Karpas-422 (cell line): Measurements from ENCODE around the gene LHX5. TPM values are rescaled to one million over a fixed set of nuclear protein-coding genes. Genes with fewer than 3 reads are reported as not detected.

ENCODE experiments used
- DNase-seq: peaks from one replicate; pipeline ENCODE4 v3.0.0-alpha.2; 2015
- H2AFZ ChIP-seq: fragments of 200-600 bp; sonication (generic); 2 replicates; pipeline ENCODE4 v1.6.1; 2014; ENCODE audit warnings: antibody characterized with exemption, low read length, mixed read lengths
- H3K27ac ChIP-seq: fragments of 200-600 bp; sonication (generic); 2 replicates; pipeline ENCODE4 v1.5.1; 2014; ENCODE audit warnings: mild to moderate bottlenecking, low read length, moderate library complexity
- H3K27me3 ChIP-seq: fragments of 200-600 bp; sonication (generic); 2 replicates; pipeline ENCODE4 v1.6.1; 2014; ENCODE audit warnings: low read length, mixed read lengths
- H3K36me3 ChIP-seq: fragments of 200-600 bp; sonication (generic); 2 replicates; pipeline ENCODE4 v1.6.1; 2014; ENCODE audit warnings: low read length, mixed read lengths; ENCODE audit not compliant: insufficient read depth
- H3K4me1 ChIP-seq: fragments of 200-600 bp; sonication (generic); 2 replicates; pipeline ENCODE4 v1.6.1; 2014; ENCODE audit warnings: mild to moderate bottlenecking, low read length, mixed read lengths
- H3K4me2 ChIP-seq: fragments of 200-600 bp; sonication (generic); 2 replicates; pipeline ENCODE4 v1.6.1; 2014; ENCODE audit warnings: low read length, low read depth, mild to moderate bottlenecking; ENCODE audit not compliant: poor library complexity, severe bottlenecking
- H3K4me3 ChIP-seq: fragments of 200-600 bp; sonication (generic); 2 replicates; pipeline ENCODE4 v1.5.1; 2014; ENCODE audit warnings: mild to moderate bottlenecking, antibody characterized with exemption, low read length, mixed read lengths
- H3K79me2 ChIP-seq: fragments of 200-600 bp; sonication (generic); 2 replicates; pipeline ENCODE4 v1.6.1; 2014; ENCODE audit warnings: mild to moderate bottlenecking, low read length, mixed read lengths
- H3K9ac ChIP-seq: fragments of 200-600 bp; sonication (generic); 2 replicates; pipeline ENCODE4 v1.6.0; 2014; ENCODE audit warnings: low read length
- H3K9me2 ChIP-seq: fragments of 200-600 bp; sonication (generic), shearing (Covaris generic); replicated peaks from 2 replicates; pipeline ENCODE4 v1.6.0; 2014; ENCODE audit warnings: mild to moderate bottlenecking, low read length, moderate library complexity; ENCODE audit not compliant: insufficient read depth
- H3K9me3 ChIP-seq: fragments of 300-700, 200-600 bp; sonication (generic); 2 replicates; pipeline ENCODE4 v1.6.1; 2014; ENCODE audit warnings: low read length, mixed read lengths
- H4K20me1 ChIP-seq: fragments of 200-600 bp; sonication (generic); 2 replicates; pipeline ENCODE4 v1.6.1; 2014; ENCODE audit warnings: mild to moderate bottlenecking, antibody characterized with exemption, low read length, low read depth; ENCODE audit not compliant: insufficient read depth
- total RNA-seq: library from RNA; depleted of rRNA; stranded (reverse); fragments of >200 nt; shearing (Covaris generic); gene quantifications from 2 replicates; pipeline ENCODE4 v1.2.3, GENCODE V29; 2014; ENCODE audit warnings: low replicate concordance

Gene LHX5
- total RNA-seq, 1 experiment from 2014 or later, result not detected

- H4K20me1 ChIP-seq, result no peaks in the 10 kb centered on the region
- H3K36me3 ChIP-seq, result no peaks in the 10 kb centered on the region
- no peaks in the 10 kb centered on the region for H3K9me2 ChIP-seq
- H3K27me3 ChIP-seq, result no peaks in the 10 kb centered on the region
- no peaks in the 10 kb centered on the region for H3K79me2 ChIP-seq
- no peak overlapping the region for H3K4me3 ChIP-seq
- no peaks in the 10 kb centered on the region for H3K4me1 ChIP-seq
- no peak overlapping the region for H3K9ac ChIP-seq
- H3K4me2 ChIP-seq, result no peak overlapping the region
- no peak for DNase-seq
- H3K9me3 ChIP-seq, result no peaks in the 10 kb centered on the region
- H2AFZ ChIP-seq, result no peak overlapping the region
- H3K27ac ChIP-seq, result no peak overlapping the region
Observed at GRCh38 chr12:113475451-113476175, 3.9 kb upstream of the LHX5 start.

GRCh38 chr12:113474635-113475436, 3.2 kb upstream of the LHX5 start:
- no peaks in the 10 kb centered on the region for H4K20me1 ChIP-seq
- no peaks in the 10 kb centered on the region for H3K27me3 ChIP-seq
- no peaks in the 10 kb centered on the region for H3K36me3 ChIP-seq
- H3K4me3 ChIP-seq, result no peak overlapping the region
- no peaks in the 10 kb centered on the region for H3K9me3 ChIP-seq
- no peak for DNase-seq
- no peak overlapping the region for H3K4me2 ChIP-seq
- H2AFZ ChIP-seq, result no peak overlapping the region
- no peak overlapping the region for H3K9ac ChIP-seq
- H3K4me1 ChIP-seq, result no peaks in the 10 kb centered on the region
- H3K79me2 ChIP-seq, result no peaks in the 10 kb centered on the region
- no peak overlapping the region for H3K27ac ChIP-seq
- H3K9me2 ChIP-seq, result no peaks in the 10 kb centered on the region

- Histone ChIP-seq H3K36me3 (no peaks in the 10 kb centered on the region), H3K4me1 (no peaks in the 10 kb centered on the region), H3K27ac (no peak overlapping the region), H3K4me2 (no peak overlapping the region), H3K9me3 (no peaks in the 10 kb centered on the region), H3K9ac (no peak overlapping the region), H3K4me3 (no peak overlapping the region), H2AFZ (no peak overlapping the region), H3K9me2 (no peaks in the 10 kb centered on the region), H4K20me1 (no peaks in the 10 kb centered on the region), H3K27me3 (no peaks in the 10 kb centered on the region), H3K79me2 (no peaks in the 10 kb centered on the region)
- no peak for DNase-seq
Observed at GRCh38 chr12:113473942-113474341, 2.3 kb upstream of the LHX5 start.

GRCh38 chr12:113473400-113473799, 1.7 kb upstream of the LHX5 start:
- H4K20me1 ChIP-seq, result no peaks in the 10 kb centered on the region
- H3K9ac ChIP-seq, result no peak overlapping the region
- H3K27ac ChIP-seq, result no peak overlapping the region
- H3K36me3 ChIP-seq, result no peaks in the 10 kb centered on the region
- DNase-seq, result no peak
- H3K4me2 ChIP-seq, result no peak overlapping the region
- H3K4me1 ChIP-seq, result no peaks in the 10 kb centered on the region
- H2AFZ ChIP-seq, result no peak overlapping the region
- H3K9me3 ChIP-seq, result no peaks in the 10 kb centered on the region
- H3K9me2 ChIP-seq, result no peaks in the 10 kb centered on the region
- H3K27me3 ChIP-seq, result no peaks in the 10 kb centered on the region
- no peak overlapping the region for H3K4me3 ChIP-seq
- H3K79me2 ChIP-seq, result no peaks in the 10 kb centered on the region

- H3K27me3 ChIP-seq, result no peaks in the 10 kb centered on the region
- H3K9ac ChIP-seq, result no peak overlapping the region
- no peak overlapping the region for H3K4me3 ChIP-seq
- no peaks in the 10 kb centered on the region for H3K9me3 ChIP-seq
- no peak overlapping the region for H3K4me2 ChIP-seq
- no peaks in the 10 kb centered on the region for H3K79me2 ChIP-seq
- no peak overlapping the region for H3K27ac ChIP-seq
- no peaks in the 10 kb centered on the region for H3K9me2 ChIP-seq
- H3K4me1 ChIP-seq, result no peaks in the 10 kb centered on the region
- no peak overlapping the region for H2AFZ ChIP-seq
- H4K20me1 ChIP-seq, result no peaks in the 10 kb centered on the region
- DNase-seq, result no peak
- no peaks in the 10 kb centered on the region for H3K36me3 ChIP-seq
Observed at GRCh38 chr12:113472191-113473121, 785 bp upstream of the LHX5 start.

- Histone ChIP-seq H3K27ac (no peak overlapping the region), H4K20me1 (no peaks in the 10 kb centered on the region), H3K4me2 (no peak overlapping the region), H3K79me2 (no peaks in the 10 kb centered on the region), H3K4me3 (no peak overlapping the region), H3K27me3 (no peaks in the 10 kb centered on the region), H3K9ac (no peak overlapping the region), H2AFZ (no peak overlapping the region), H3K9me3 (no peaks in the 10 kb centered on the region), H3K36me3 (no peaks in the 10 kb centered on the region), H3K9me2 (no peaks in the 10 kb centered on the region), H3K4me1 (no peaks in the 10 kb centered on the region)
- DNase-seq, result no peak
Observed at GRCh38 chr12:113470871-113471618, 626 bp downstream of the LHX5 start.

GRCh38 chr12:113469949-113470743, 1.5 kb downstream of the LHX5 start:
- H3K4me3 ChIP-seq, result no peak overlapping the region
- H4K20me1 ChIP-seq, result no peaks in the 10 kb centered on the region
- H3K27me3 ChIP-seq, result no peaks in the 10 kb centered on the region
- no peak overlapping the region for H3K4me2 ChIP-seq
- no peaks in the 10 kb centered on the region for H3K36me3 ChIP-seq
- H3K9me3 ChIP-seq, result no peaks in the 10 kb centered on the region
- H3K4me1 ChIP-seq, result no peaks in the 10 kb centered on the region
- DNase-seq, result no peak
- H3K27ac ChIP-seq, result no peak overlapping the region
- no peaks in the 10 kb centered on the region for H3K79me2 ChIP-seq
- no peak overlapping the region for H2AFZ ChIP-seq
- no peaks in the 10 kb centered on the region for H3K9me2 ChIP-seq
- H3K9ac ChIP-seq, result no peak overlapping the region
